ENCODE results near the gene TBC1D32.

Gene TBC1D32

GRCh38 chr6:121347484-121347883, 13.2 kb upstream of the TBC1D32 start:
- Histone ChIP-seq H3K9ac (ENCODE audit: low read depth, low read length, poor library complexity, severe bottlenecking) (no peak overlapping the region), H2AFZ (ENCODE audit: low read length) (no peak overlapping the region), H3K9me2 (replicated peaks; ENCODE audit: low read depth, low read length) (no peaks in the 10 kb centered on the region), H4K20me1 (ENCODE audit: insufficient read depth, low read length, poor library complexity, severe bottlenecking) (no peaks in the 10 kb centered on the region), H3K27me3 (ENCODE audit: insufficient read depth, low read length, poor library complexity, severe bottlenecking) (no peaks in the 10 kb centered on the region), H3K79me2 (ENCODE audit: insufficient read depth, low read length) (no peaks in the 10 kb centered on the region), H3K9me3 (ENCODE audit: insufficient read depth, low read depth, low read length) (no peaks in the 10 kb centered on the region), H3K4me2 (ENCODE audit: low read depth, low read length, poor library complexity, severe bottlenecking) (no peak overlapping the region), H3F3A (ENCODE audit: low read depth) (no peaks in the 10 kb centered on the region), H3K36me3 (ENCODE audit: insufficient read depth, low read length) (no peaks in the 10 kb centered on the region), H3K4me1 (ENCODE audit: insufficient read depth, low read length, poor library complexity, severe bottlenecking) (no peaks in the 10 kb centered on the region), H3K4me3 (ENCODE audit: low read length, poor library complexity, severe bottlenecking) (no peak overlapping the region)
- TF ChIP-seq EZH2phosphoT487 (IDR thresholded peaks at IDR 0.05; ENCODE audit: borderline replicate concordance) (no peak), CTCF (conservative IDR thresholded peaks at IDR 0.05; ENCODE audit: low read length) (no peak)

- H3K9ac ChIP-seq (ENCODE audit: low read depth, low read length, poor library complexity, severe bottlenecking), result no peak overlapping the region
- H3K9me3 ChIP-seq (ENCODE audit: insufficient read depth, low read depth, low read length), result no peaks in the 10 kb centered on the region
These were observed 10.3 kb upstream of the TBC1D32 start for GRCh38 chr6:121344539-121344938.

GRCh38 chr6:121339639-121340226, 5.5 kb upstream of the TBC1D32 start:
- no peaks in the 10 kb centered on the region for H3K27me3 ChIP-seq (ENCODE audit: insufficient read depth, low read length, poor library complexity, severe bottlenecking)
- H3K4me1 ChIP-seq (ENCODE audit: insufficient read depth, low read length, poor library complexity, severe bottlenecking), result no peaks in the 10 kb centered on the region
- no peak overlapping the region for H3K4me2 ChIP-seq (ENCODE audit: low read depth, low read length, poor library complexity, severe bottlenecking)
- no peaks in the 10 kb centered on the region for H3F3A ChIP-seq (ENCODE audit: low read depth)
- no peak overlapping the region for H3K4me3 ChIP-seq (ENCODE audit: low read length, poor library complexity, severe bottlenecking)
- H3K9ac ChIP-seq (ENCODE audit: low read depth, low read length, poor library complexity, severe bottlenecking), result no peak overlapping the region
- no peaks in the 10 kb centered on the region for H3K36me3 ChIP-seq (ENCODE audit: insufficient read depth, low read length)
- H3K9me3 ChIP-seq (ENCODE audit: insufficient read depth, low read depth, low read length), result no peaks in the 10 kb centered on the region
- no peaks in the 10 kb centered on the region for H3K79me2 ChIP-seq (ENCODE audit: insufficient read depth, low read length)
- no peak for TF ChIP-seq EZH2phosphoT487 (IDR thresholded peaks at IDR 0.05; ENCODE audit: borderline replicate concordance)
- no peak overlapping the region for H2AFZ ChIP-seq (ENCODE audit: low read length)
- no peaks in the 10 kb centered on the region for H4K20me1 ChIP-seq (ENCODE audit: insufficient read depth, low read length, poor library complexity, severe bottlenecking)
- H3K9me2 ChIP-seq (replicated peaks; ENCODE audit: low read depth, low read length), result no peaks in the 10 kb centered on the region

More at GRCh38 chr6:121344539-121344938, 10.3 kb upstream of the TBC1D32 start:
- Histone ChIP-seq H3K4me1 (ENCODE audit: insufficient read depth, low read length, poor library complexity, severe bottlenecking) (no peaks in the 10 kb centered on the region), H3F3A (ENCODE audit: low read depth) (no peaks in the 10 kb centered on the region), H3K27me3 (ENCODE audit: insufficient read depth, low read length, poor library complexity, severe bottlenecking) (no peaks in the 10 kb centered on the region), H2AFZ (ENCODE audit: low read length) (no peak overlapping the region), H3K4me3 (ENCODE audit: low read length, poor library complexity, severe bottlenecking) (no peak overlapping the region), H3K4me2 (ENCODE audit: low read depth, low read length, poor library complexity, severe bottlenecking) (no peak overlapping the region), H3K9me2 (replicated peaks; ENCODE audit: low read depth, low read length) (no peaks in the 10 kb centered on the region), H4K20me1 (ENCODE audit: insufficient read depth, low read length, poor library complexity, severe bottlenecking) (no peaks in the 10 kb centered on the region), H3K79me2 (ENCODE audit: insufficient read depth, low read length) (no peaks in the 10 kb centered on the region), H3K36me3 (ENCODE audit: insufficient read depth, low read length) (no peaks in the 10 kb centered on the region)
- TF ChIP-seq CTCF (conservative IDR thresholded peaks at IDR 0.05; ENCODE audit: low read length), result no peak
- TF ChIP-seq EZH2phosphoT487 (IDR thresholded peaks at IDR 0.05; ENCODE audit: borderline replicate concordance), result no peak

GRCh38 chr6:121338956-121339355, 4.7 kb upstream of the TBC1D32 start:
- H3K9me3 ChIP-seq (ENCODE audit: insufficient read depth, low read depth, low read length), result no peaks in the 10 kb centered on the region
- H4K20me1 ChIP-seq (ENCODE audit: insufficient read depth, low read length, poor library complexity, severe bottlenecking), result no peaks in the 10 kb centered on the region
- H3K4me1 ChIP-seq (ENCODE audit: insufficient read depth, low read length, poor library complexity, severe bottlenecking), result peaks cover 3% of the 10 kb centered on the region
- H3K9ac ChIP-seq (ENCODE audit: low read depth, low read length, poor library complexity, severe bottlenecking), result no peak overlapping the region
- no peak overlapping the region for H2AFZ ChIP-seq (ENCODE audit: low read length)
- H3F3A ChIP-seq (ENCODE audit: low read depth), result no peaks in the 10 kb centered on the region
- H3K4me3 ChIP-seq (ENCODE audit: low read length, poor library complexity, severe bottlenecking), result no peak overlapping the region
- H3K27me3 ChIP-seq (ENCODE audit: insufficient read depth, low read length, poor library complexity, severe bottlenecking), result no peaks in the 10 kb centered on the region
- H3K79me2 ChIP-seq (ENCODE audit: insufficient read depth, low read length), result no peaks in the 10 kb centered on the region
- H3K36me3 ChIP-seq (ENCODE audit: insufficient read depth, low read length), result no peaks in the 10 kb centered on the region
- no peaks in the 10 kb centered on the region for H3K9me2 ChIP-seq (replicated peaks; ENCODE audit: low read depth, low read length)
- no peak overlapping the region for H3K4me2 ChIP-seq (ENCODE audit: low read depth, low read length, poor library complexity, severe bottlenecking)
- no peak for TF ChIP-seq CTCF (conservative IDR thresholded peaks at IDR 0.05; ENCODE audit: low read length)
- TF ChIP-seq EZH2phosphoT487 (IDR thresholded peaks at IDR 0.05; ENCODE audit: borderline replicate concordance), result no peak

Measured in Loucy (cell line).